ENCODE results near the gene AGAP2. TPM values are rescaled to one million over a fixed set of nuclear protein-coding genes. Genes with fewer than 3 reads are reported as not detected.

AGAP2 gene
- total and polyA plus RNA-seq, 9 of the 15 experiments (the other 6 are each of a cell fraction or from before 2014, with no cell fraction given) = 0.04 to 0.77 (median 0.28) TPM; not detected in 1

GRCh38 chr12:57751788-57752667 is 13.5 kb upstream of the AGAP2 start, which contains the start of gene CDK4 (continued):
- peak; percentile 76 for TF ChIP-seq GATA2 (CRISPR knock-in tag; IDR thresholded peaks at IDR 0.05)
- peak; percentile 93 for TF ChIP-seq JUND (IDR thresholded peaks at IDR 0.05; ENCODE audit: borderline replicate concordance, low read depth, low read length)
- peak; percentile 81; the same call in 2 of the 3 replicates for TF ChIP-seq JUND (tag; IDR thresholded peaks at IDR 0.05; ENCODE audit: borderline replicate concordance, low read depth, low read length)
- peak; percentile 97 for TF ChIP-seq TGIF2 (CRISPR knock-in tag; IDR thresholded peaks at IDR 0.05)
- peak; percentile 85; the same call in 1 of the 2 replicates for TF ChIP-seq STAT6 (CRISPR knock-in tag; IDR thresholded peaks at IDR 0.05)
- no peak for TF ChIP-seq ARID3B (CRISPR knock-in tag; IDR thresholded peaks at IDR 0.05; ENCODE audit: borderline replicate concordance)
- 0 out of 2 replicates have a peak, but pooled peaks have one; percentile 34 for TF ChIP-seq ZNF282 (CRISPR knock-in tag; IDR thresholded peaks at IDR 0.05)
- TF ChIP-seq CBFB (CRISPR knock-in tag; IDR thresholded peaks at IDR 0.05) = peak; percentile 81; the same call in 1 of the 2 replicates
- TF ChIP-seq CLOCK (CRISPR knock-in tag; IDR thresholded peaks at IDR 0.05; ENCODE audit: borderline replicate concordance) = peak; percentile 99
- 0 out of 4 replicates have a peak, but pooled peaks of 1 of the 2 experiments have one; percentile 25 for TF ChIP-seq BCLAF1 (IDR thresholded peaks at IDR 0.05; ENCODE audit: borderline replicate concordance in 1 of 2, control insufficient read depth in 1 of 2, low read depth in 2 of 2, low read length in 1 of 2)
- TF ChIP-seq SMARCA4 (IDR thresholded peaks at IDR 0.05) = peak; percentile 88
- TF ChIP-seq SRSF3 (IDR thresholded peaks at IDR 0.05; ENCODE audit: insufficient read depth, low read length) = no peak
